ENCODE data around the gene PAFAH1B2. TPM values are rescaled to one million over a fixed set of nuclear protein-coding genes. Genes with fewer than 3 reads are reported as not detected.

PAFAH1B2 gene
- total and polyA plus RNA-seq, 7 donors, result 13.0 to 46.3 (median 30.8) TPM

GRCh38 chr11:117218133-117218915, 74.2 kb downstream of the PAFAH1B2 start:
- TF ChIP-seq, protein P1, sequence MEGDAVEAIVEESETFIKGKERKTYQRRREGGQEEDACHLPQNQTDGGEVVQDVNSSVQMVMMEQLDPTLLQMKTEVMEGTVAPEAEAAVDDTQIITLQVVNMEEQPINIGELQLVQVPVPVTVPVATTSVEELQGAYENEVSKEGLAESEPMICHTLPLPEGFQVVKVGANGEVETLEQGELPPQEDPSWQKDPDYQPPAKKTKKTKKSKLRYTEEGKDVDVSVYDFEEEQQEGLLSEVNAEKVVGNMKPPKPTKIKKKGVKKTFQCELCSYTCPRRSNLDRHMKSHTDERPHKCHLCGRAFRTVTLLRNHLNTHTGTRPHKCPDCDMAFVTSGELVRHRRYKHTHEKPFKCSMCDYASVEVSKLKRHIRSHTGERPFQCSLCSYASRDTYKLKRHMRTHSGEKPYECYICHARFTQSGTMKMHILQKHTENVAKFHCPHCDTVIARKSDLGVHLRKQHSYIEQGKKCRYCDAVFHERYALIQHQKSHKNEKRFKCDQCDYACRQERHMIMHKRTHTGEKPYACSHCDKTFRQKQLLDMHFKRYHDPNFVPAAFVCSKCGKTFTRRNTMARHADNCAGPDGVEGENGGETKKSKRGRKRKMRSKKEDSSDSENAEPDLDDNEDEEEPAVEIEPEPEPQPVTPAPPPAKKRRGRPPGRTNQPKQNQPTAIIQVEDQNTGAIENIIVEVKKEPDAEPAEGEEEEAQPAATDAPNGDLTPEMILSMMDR (IDR thresholded peaks at IDR 0.05), result no peak
- peaks cover 10 to 70% of the 10 kb centered on the region in 2 donors for H3K36me3 ChIP-seq (ENCODE audit: insufficient read depth in 1 of 2, low read depth in 1 of 2)
- 59 to 62% (median 62%) methylated on average over 15 of the region's 15 CpGs for WGBS, 3 donors
- H3K4me1 ChIP-seq, result peaks cover 48% of the 10 kb centered on the region
- intact Hi-C loops (cut with DNase I), result loop anchor here in 1 of 2 donors (5.0 kb wide), 1 partner anchor 36 kb away; no protein-coding TSS in a partner anchor
- ATAC-seq (no peak), DNase-seq (no peak)
- peak overlapping the region; percentile 13 for H3K4me3 ChIP-seq
- H3K9me3 ChIP-seq, result no peaks in the 10 kb centered on the region
- H3K27ac ChIP-seq, result peak overlapping the region; percentile 62
- no peaks in the 10 kb centered on the region for H3K27me3 ChIP-seq (ENCODE audit: insufficient read depth in 3 of 3, low read length in 2 of 3)

- ATAC-seq, result no peak
- Histone ChIP-seq H3K27ac (peak overlapping the region; percentile 62), H3K4me1 (peaks cover 48% of the 10 kb centered on the region), H3K36me3 (ENCODE audit: insufficient read depth in 1 of 2, low read depth in 1 of 2) (peaks cover 10 to 70% of the 10 kb centered on the region in 2 donors), H3K4me3 (no peak overlapping the region), H3K9me3 (no peaks in the 10 kb centered on the region), H3K27me3 (ENCODE audit: insufficient read depth in 3 of 3, low read length in 2 of 3) (no peaks in the 10 kb centered on the region)
- WGBS, 3 donors, result 45 to 53% (median 50%) methylated on average over 9 of the region's 9 CpGs
- TF ChIP-seq, protein P1 (IDR thresholded peaks at IDR 0.05), result no peak
- no peak for DNase-seq
- intact Hi-C loops (cut with DNase I), result loop anchor here in 1 of 2 donors (5.0 kb wide), 1 partner anchor 37 kb away; no protein-coding TSS in a partner anchor
These were observed 74.9 kb downstream of the PAFAH1B2 start for GRCh38 chr11:117219001-117219400.

GRCh38 chr11:117219455-117219854, 75.4 kb downstream of the PAFAH1B2 start:
- intact Hi-C loops (cut with DNase I), result loop anchor here in 1 of 2 donors (5.0 kb wide), 1 partner anchor 37 kb away; no protein-coding TSS in a partner anchor
- no peak for ATAC-seq
- H3K36me3 ChIP-seq (ENCODE audit: insufficient read depth in 1 of 2, low read depth in 1 of 2), result peaks cover 8 to 70% of the 10 kb centered on the region in 2 donors
- no peaks in the 10 kb centered on the region for H3K27me3 ChIP-seq (ENCODE audit: insufficient read depth in 3 of 3, low read length in 2 of 3)
- peak overlapping the region; percentile 86 for H3K27ac ChIP-seq
- no peak overlapping the region for H3K4me3 ChIP-seq
- 74 to 81% (median 81%) methylated on average over 8 of the region's 8 CpGs for WGBS, 3 donors
- H3K9me3 ChIP-seq, result no peaks in the 10 kb centered on the region
- DNase-seq, result no peak
- peaks cover 48% of the 10 kb centered on the region for H3K4me1 ChIP-seq
- TF ChIP-seq, protein P1 (IDR thresholded peaks at IDR 0.05), result no peak

DNA sequence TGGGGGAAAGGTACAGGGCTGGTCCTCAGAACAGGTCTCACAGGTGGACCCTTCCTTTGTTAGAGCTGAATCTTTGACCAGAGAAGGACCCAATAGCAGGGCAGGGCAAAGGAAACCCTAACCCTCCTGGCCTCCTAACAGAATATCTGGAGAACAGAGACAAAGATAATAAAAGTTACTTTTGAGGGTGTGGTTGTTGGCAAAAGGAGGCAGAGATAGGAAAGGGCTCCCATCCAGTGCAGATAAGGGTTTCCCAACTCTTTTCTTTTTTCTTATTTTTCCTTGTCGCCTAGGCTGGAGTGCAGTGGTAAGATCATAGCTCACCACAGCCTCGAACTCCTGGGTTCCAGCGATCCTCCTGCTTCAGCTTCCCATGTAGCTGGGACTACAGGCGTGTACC, 75.9 kb downstream of the PAFAH1B2 start:
- H3K36me3 ChIP-seq (ENCODE audit: insufficient read depth in 1 of 2, low read depth in 1 of 2), result peaks cover 3 to 70% of the 10 kb centered on the region in 2 donors
- 85 to 92% (median 92%) methylated on average over 4 of the region's 4 CpGs for WGBS, 3 donors
- intact Hi-C loops (cut with DNase I), result loop anchor here (2.0 to 10.0 kb wide), 5 partner anchors 37 to 255 kb away; no protein-coding TSS in a partner anchor
- no peaks in the 10 kb centered on the region for H3K9me3 ChIP-seq
- ATAC-seq (no peak), DNase-seq (no peak)
- TF ChIP-seq, protein P1 (IDR thresholded peaks at IDR 0.05), result no peak
- H3K27me3 ChIP-seq (ENCODE audit: insufficient read depth in 3 of 3, low read length in 2 of 3), result no peaks in the 10 kb centered on the region
- no peak overlapping the region for H3K4me3 ChIP-seq
- peaks cover 48% of the 10 kb centered on the region for H3K4me1 ChIP-seq
- H3K27ac ChIP-seq, result peak overlapping the region; percentile 86

All from psoas muscle (tissue), 8 donors.